ENCODE measurements around the gene TAS1R3.

TAS1R3 gene

DNA sequence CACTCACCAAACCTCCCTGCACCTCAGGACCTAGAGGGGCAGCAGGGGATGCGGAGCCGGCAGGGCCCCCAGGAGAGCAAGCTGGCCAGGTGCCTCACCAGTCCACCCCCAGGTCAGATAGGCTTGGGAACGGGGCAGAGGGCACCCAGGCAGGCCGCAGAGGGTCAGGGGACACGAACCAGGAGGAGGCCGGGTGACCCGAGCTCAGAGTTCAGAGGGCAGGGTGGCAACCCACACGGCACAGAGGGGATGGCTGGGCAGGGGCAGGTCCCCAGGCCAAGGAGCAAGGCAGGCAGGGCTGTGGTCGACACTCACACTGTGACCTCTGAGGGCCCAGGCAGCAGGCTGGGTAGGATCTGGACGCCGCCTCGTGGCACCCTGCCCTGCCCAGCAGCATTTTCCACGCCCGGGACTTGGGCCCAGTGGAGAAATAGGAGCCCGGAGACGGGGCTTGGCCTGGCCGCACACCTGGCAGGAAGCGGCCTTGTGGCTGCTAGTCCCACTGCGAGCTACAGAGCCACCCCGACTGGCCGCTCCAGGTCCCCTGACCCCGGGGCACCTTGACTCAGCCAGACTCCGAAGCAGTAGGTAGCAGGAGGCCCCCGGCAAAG lies 12.8 kb downstream of the TAS1R3 start:
- Histone ChIP-seq H3K36me3 (peaks cover 27% of the 10 kb centered on the region), H3K9me3 (no peaks in the 10 kb centered on the region), H3K27me3 (no peaks in the 10 kb centered on the region), H3K4me3 (ENCODE audit: low read depth, low read length) (no peak overlapping the region), H3K4me1 (peaks cover 3% of the 10 kb centered on the region; the same call in 1 of the 2 replicates)
- DNase-seq = no peak
- TF ChIP-seq, protein P1, sequence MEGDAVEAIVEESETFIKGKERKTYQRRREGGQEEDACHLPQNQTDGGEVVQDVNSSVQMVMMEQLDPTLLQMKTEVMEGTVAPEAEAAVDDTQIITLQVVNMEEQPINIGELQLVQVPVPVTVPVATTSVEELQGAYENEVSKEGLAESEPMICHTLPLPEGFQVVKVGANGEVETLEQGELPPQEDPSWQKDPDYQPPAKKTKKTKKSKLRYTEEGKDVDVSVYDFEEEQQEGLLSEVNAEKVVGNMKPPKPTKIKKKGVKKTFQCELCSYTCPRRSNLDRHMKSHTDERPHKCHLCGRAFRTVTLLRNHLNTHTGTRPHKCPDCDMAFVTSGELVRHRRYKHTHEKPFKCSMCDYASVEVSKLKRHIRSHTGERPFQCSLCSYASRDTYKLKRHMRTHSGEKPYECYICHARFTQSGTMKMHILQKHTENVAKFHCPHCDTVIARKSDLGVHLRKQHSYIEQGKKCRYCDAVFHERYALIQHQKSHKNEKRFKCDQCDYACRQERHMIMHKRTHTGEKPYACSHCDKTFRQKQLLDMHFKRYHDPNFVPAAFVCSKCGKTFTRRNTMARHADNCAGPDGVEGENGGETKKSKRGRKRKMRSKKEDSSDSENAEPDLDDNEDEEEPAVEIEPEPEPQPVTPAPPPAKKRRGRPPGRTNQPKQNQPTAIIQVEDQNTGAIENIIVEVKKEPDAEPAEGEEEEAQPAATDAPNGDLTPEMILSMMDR (IDR thresholded peaks at IDR 0.05; ENCODE audit: low read depth, low read length) = no peak

DNA sequence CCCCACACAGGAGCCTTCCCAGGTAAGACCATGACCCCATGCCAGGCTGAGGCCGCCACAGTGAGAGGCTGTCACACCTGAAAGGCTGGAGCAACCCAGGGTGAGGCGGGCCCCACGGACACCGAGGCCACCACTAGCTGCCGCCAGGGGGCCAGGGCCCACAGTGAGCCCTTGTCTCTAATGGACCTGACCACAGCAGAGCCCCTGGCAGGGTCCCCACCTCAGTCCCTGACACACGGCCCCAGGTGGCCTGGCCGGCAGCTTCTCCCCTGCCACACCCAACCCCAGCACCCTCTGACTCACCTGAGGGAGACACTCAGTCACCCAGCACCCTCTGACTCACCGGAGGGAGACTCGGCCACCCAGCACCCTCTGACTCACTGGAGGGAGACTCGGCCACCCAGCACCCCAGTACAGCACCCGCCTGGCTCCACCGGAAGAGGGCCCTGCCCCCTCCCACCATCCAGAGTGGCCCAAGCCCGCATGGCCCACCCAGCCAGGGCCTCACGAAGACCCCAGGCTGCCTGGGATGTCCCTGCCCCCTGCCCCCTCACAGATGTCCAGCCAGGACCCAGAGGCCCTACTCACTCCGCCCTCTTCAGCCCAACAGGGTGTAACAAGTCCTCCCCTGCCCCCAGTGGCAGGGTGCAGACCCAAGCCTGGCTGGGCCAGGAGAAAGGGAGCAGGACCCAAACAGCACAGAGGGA lies 13.7 kb downstream of the TAS1R3 start:
- Histone ChIP-seq H3K4me1 (peaks cover 3% of the 10 kb centered on the region; the same call in 1 of the 2 replicates), H3K4me3 (ENCODE audit: low read depth, low read length) (no peak overlapping the region), H3K27me3 (no peaks in the 10 kb centered on the region), H3K9me3 (no peaks in the 10 kb centered on the region), H3K36me3 (peaks cover 21% of the 10 kb centered on the region)
- TF ChIP-seq, protein P1 (IDR thresholded peaks at IDR 0.05; ENCODE audit: low read depth, low read length) = peak; percentile 66
- DNase-seq = peak; percentile 74

DNA sequence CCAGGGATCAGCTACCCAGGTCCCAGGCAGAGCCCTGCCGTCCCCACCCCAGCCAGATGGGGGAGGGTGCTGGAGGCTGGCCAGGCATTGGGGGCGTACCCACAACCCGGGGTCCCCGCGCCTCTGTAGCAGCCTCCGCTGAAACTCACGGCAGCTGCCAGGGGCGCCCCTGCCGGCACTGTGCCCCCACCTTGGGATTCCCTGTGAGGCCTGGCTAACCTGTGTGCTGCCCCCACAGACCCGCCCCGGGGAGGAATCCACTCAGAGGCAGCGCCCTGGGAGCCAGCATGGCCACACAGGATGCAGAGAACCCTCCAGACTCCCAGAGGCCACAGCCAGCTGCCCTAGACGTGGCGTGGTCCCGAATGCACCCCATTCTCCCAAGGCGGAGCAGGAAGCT lies 14.3 kb downstream of the TAS1R3 start:
- no peaks in the 10 kb centered on the region for H3K27me3 ChIP-seq
- TF ChIP-seq, protein P1 (IDR thresholded peaks at IDR 0.05; ENCODE audit: low read depth, low read length) = no peak
- DNase-seq = no peak
- peaks cover 16% of the 10 kb centered on the region for H3K36me3 ChIP-seq
- peaks cover 3% of the 10 kb centered on the region; the same call in 1 of the 2 replicates for H3K4me1 ChIP-seq
- no peak overlapping the region for H3K4me3 ChIP-seq (ENCODE audit: low read depth, low read length)
- no peaks in the 10 kb centered on the region for H3K9me3 ChIP-seq

- H3K4me3 ChIP-seq (ENCODE audit: low read depth, low read length) = no peak overlapping the region
- TF ChIP-seq, protein P1 (IDR thresholded peaks at IDR 0.05; ENCODE audit: low read depth, low read length) = no peak
- DNase-seq = no peak
- peaks cover 12% of the 10 kb centered on the region for H3K36me3 ChIP-seq
- H3K27me3 ChIP-seq = no peaks in the 10 kb centered on the region
- no peaks in the 10 kb centered on the region for H3K9me3 ChIP-seq
- H3K4me1 ChIP-seq = peaks cover 3% of the 10 kb centered on the region; the same call in 1 of the 2 replicates
Measured at GRCh38 chr1:1345860-1346500, 14.9 kb downstream of the TAS1R3 start.

- Histone ChIP-seq H3K9me3 (no peaks in the 10 kb centered on the region), H3K4me3 (ENCODE audit: low read depth, low read length) (no peak overlapping the region), H3K4me1 (peaks cover 4% of the 10 kb centered on the region), H3K36me3 (peaks cover 6% of the 10 kb centered on the region), H3K27me3 (no peaks in the 10 kb centered on the region)
- DNase-seq = no peak
- TF ChIP-seq, protein P1 (IDR thresholded peaks at IDR 0.05; ENCODE audit: low read depth, low read length) = no peak
Measured at GRCh38 chr1:1346501-1346890, 15.4 kb downstream of the TAS1R3 start.

Data from BE2C (cell line).